ENCODE results near the gene HSPG2.

DNA sequence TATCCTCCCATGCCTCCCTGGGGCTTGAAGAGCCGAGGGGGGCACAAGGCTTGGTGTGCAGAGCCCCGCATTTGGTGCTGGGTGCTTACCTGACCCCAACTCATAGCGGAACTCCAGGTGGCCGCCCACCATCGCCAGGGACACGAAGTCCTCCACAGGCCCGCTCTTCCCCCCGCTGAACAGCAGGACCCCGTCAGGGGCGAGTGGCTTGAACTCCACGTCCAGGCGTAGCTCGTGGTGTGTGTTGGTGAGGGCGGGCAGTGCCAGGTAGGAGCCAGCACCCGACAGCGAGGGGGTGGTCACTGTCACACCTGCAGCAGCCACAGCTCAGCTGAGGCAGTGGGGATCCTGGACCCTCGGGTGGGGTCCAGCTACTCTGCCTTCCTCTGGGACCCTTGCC is 107.8 kb downstream of the HSPG2 start:
- no peak for TF ChIP-seq EZH2 (IDR thresholded peaks at IDR 0.05; ENCODE audit: borderline replicate concordance, low read length)
- TF ChIP-seq, protein P1, sequence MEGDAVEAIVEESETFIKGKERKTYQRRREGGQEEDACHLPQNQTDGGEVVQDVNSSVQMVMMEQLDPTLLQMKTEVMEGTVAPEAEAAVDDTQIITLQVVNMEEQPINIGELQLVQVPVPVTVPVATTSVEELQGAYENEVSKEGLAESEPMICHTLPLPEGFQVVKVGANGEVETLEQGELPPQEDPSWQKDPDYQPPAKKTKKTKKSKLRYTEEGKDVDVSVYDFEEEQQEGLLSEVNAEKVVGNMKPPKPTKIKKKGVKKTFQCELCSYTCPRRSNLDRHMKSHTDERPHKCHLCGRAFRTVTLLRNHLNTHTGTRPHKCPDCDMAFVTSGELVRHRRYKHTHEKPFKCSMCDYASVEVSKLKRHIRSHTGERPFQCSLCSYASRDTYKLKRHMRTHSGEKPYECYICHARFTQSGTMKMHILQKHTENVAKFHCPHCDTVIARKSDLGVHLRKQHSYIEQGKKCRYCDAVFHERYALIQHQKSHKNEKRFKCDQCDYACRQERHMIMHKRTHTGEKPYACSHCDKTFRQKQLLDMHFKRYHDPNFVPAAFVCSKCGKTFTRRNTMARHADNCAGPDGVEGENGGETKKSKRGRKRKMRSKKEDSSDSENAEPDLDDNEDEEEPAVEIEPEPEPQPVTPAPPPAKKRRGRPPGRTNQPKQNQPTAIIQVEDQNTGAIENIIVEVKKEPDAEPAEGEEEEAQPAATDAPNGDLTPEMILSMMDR (IDR thresholded peaks at IDR 0.05; ENCODE audit: low read length): no peak

All from OCI-LY1 (cell line).